Hepatocyte (in vitro differentiated cells): ENCODE measurements around the gene IZUMO1. TPM values are rescaled to one million over a fixed set of nuclear protein-coding genes. Genes with fewer than 3 reads are reported as not detected.

Source experiments
- DNase-seq: peaks from one replicate; pipeline ENCODE4 v3.0.0-alpha.2; 2016; ENCODE audit warnings: low spot score
- H2AFZ ChIP-seq: fragments of 200-600 bp; sonication (generic); 2 replicates; pipeline ENCODE4 v1.6.0; 2016; ENCODE audit warnings: antibody characterized with exemption, mild to moderate bottlenecking
- H3K27ac ChIP-seq: fragments of 200-600 bp; sonication (generic); 2 replicates; pipeline ENCODE4 v1.5.1; 2016; ENCODE audit warnings: mild to moderate bottlenecking
- H3K27me3 ChIP-seq: fragments of 200-600 bp; sonication (generic); 2 replicates; pipeline ENCODE4 v1.6.1; 2016
- H3K36me3 ChIP-seq: fragments of 200-600 bp; sonication (generic); replicated peaks from 2 replicates; pipeline ENCODE4 v1.5.1; 2016; ENCODE audit warnings: low read depth; ENCODE audit not compliant: insufficient read depth
- H3K4me1 ChIP-seq: fragments of 200-600 bp; sonication (generic); 2 replicates; pipeline ENCODE4 v1.5.1; 2016; ENCODE audit warnings: mild to moderate bottlenecking, moderate library complexity; ENCODE audit not compliant: insufficient read depth
- H3K4me2 ChIP-seq: fragments of 200-600 bp; sonication (generic); 2 replicates; pipeline ENCODE4 v1.6.0; 2016
- H3K4me3 ChIP-seq: fragments of 200-600 bp; sonication (generic); 2 replicates; pipeline ENCODE4 v1.5.1; 2016; ENCODE audit warnings: mild to moderate bottlenecking
- H3K79me2 ChIP-seq: fragments of 200-600 bp; sonication (generic); 2 replicates; pipeline ENCODE4 v1.6.0; 2017; ENCODE audit warnings: mild to moderate bottlenecking
- H3K9me2 ChIP-seq: fragments of 200-600 bp; sonication (generic); replicated peaks from 2 replicates; pipeline ENCODE4 v1.6.0; 2017; ENCODE audit warnings: mild to moderate bottlenecking; ENCODE audit not compliant: insufficient read depth
- H3K9me3 ChIP-seq: fragments of 200-600 bp; sonication (generic); 2 replicates; pipeline ENCODE4 v1.5.1; 2016; ENCODE audit warnings: low read depth, mild to moderate bottlenecking
- H4K20me1 ChIP-seq: fragments of 200-600 bp; sonication (generic); 2 replicates; pipeline ENCODE4 v1.6.0; 2016; ENCODE audit warnings: mild to moderate bottlenecking; ENCODE audit not compliant: insufficient read depth, poor library complexity, severe bottlenecking
- CTCF ChIP-seq: fragments of 200-600 bp; sonication (generic); IDR thresholded peaks from 2 replicates; pipeline ENCODE4 v1.5.1; 2016; ENCODE audit warnings: antibody characterized with exemption, mild to moderate bottlenecking; ENCODE audit not compliant: poor library complexity
- EZH2 ChIP-seq: fragments of 200-600 bp; sonication (generic); IDR thresholded peaks from 2 replicates; pipeline ENCODE4 v1.6.1; 2016; ENCODE audit warnings: antibody characterized with exemption, mild to moderate bottlenecking, borderline replicate concordance
- EZH2phosphoT487 ChIP-seq: fragments of 200-600 bp; sonication (generic); IDR thresholded peaks from one replicate; pipeline ENCODE4 v1.6.1; 2018; ENCODE audit warnings: antibody characterized with exemption, mild to moderate bottlenecking, low read depth, moderate library complexity; ENCODE audit not compliant: unreplicated experiment, severe bottlenecking
- WGBS: methylation state at CpG from one replicate; pipeline ENCODE4 v1.1.6; 2016; ENCODE audit warnings: low lambda C conversion rate; ENCODE audit errors: missing lambda C conversion rate; 5-methylcytosine and 5-hydroxymethylcytosine counted together
- polyA plus RNA-seq: library from polyadenylated mRNA; unstranded; fragments of >200 nt; fragmentation: Nextera tagmentation; extraction: Ambion mirVana; gene quantifications from 2 replicates; pipeline ENCODE4 v1.2.1, GENCODE V29; 2016
- total RNA-seq: library from RNA; depleted of rRNA; stranded (reverse); fragments of >200 nt; gene quantifications from 2 replicates; pipeline ENCODE4 v1.2.3, GENCODE V29; 2014

Gene IZUMO1
- total and polyA plus RNA-seq, 2 experiments from 2014 or later, result 0.52 to 0.57 TPM

DNA sequence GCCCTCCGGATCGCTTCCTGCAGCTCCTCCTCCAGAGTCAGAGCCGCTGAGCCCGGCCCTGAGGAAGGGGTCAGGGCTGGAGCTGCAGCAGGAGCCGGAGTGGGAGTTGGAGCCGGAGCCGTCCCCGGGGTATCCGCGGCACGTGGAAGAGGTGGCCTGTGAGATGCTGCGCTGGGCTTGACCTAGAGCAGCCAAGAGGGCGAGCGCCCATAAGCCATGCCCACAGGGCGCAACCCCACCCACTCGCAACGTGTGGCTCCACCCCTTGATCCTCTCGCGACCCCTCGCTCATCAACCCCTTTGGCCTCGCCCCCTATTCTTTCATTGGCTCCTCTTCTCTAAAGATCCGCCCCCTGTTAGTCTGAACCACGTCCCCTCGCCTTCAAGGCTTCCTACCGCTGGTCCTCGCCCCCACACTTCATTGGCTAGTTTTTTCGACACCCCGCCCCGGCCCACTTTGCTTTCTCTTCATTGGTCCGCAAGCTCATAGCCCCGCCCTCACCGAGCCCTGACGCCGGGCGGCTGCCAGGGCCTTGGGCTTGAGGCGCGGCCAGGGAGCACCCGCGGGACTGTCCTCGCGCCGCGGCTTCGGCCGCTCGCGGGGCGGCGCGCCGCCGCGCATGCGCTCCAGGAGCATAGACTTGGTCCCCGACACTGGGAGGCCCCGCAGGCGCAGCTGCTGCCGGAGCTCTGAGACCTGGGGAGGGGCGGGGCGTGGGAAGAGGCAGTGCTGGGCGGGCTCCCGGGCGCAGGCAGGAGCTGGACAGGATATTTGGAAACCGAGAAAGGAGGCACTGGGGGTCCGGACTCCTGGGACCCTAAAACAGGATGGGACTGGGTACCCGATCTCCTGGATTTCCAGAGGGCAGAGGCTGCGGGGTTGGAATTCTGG lies 32.6 kb downstream of the IZUMO1 start:
- Histone ChIP-seq H3K27ac (peak overlapping the region; percentile 89), H3K36me3 (no peaks in the 10 kb centered on the region), H3K9me2 (no peaks in the 10 kb centered on the region), H3K4me3 (peak overlapping the region; percentile 39), H3K27me3 (no peaks in the 10 kb centered on the region), H3K4me2 (peak overlapping the region; percentile 85), H2AFZ (peak overlapping the region; percentile 70), H4K20me1 (no peaks in the 10 kb centered on the region), H3K9me3 (no peaks in the 10 kb centered on the region), H3K4me1 (peaks cover 27% of the 10 kb centered on the region), H3K79me2 (peaks cover 16% of the 10 kb centered on the region)
- 3% methylated on average over 57 of the region's 67 CpGs for WGBS
- TF ChIP-seq EZH2phosphoT487 (no peak), CTCF (no peak), EZH2 (no peak)
- DNase-seq, result peak; percentile 100

DNA sequence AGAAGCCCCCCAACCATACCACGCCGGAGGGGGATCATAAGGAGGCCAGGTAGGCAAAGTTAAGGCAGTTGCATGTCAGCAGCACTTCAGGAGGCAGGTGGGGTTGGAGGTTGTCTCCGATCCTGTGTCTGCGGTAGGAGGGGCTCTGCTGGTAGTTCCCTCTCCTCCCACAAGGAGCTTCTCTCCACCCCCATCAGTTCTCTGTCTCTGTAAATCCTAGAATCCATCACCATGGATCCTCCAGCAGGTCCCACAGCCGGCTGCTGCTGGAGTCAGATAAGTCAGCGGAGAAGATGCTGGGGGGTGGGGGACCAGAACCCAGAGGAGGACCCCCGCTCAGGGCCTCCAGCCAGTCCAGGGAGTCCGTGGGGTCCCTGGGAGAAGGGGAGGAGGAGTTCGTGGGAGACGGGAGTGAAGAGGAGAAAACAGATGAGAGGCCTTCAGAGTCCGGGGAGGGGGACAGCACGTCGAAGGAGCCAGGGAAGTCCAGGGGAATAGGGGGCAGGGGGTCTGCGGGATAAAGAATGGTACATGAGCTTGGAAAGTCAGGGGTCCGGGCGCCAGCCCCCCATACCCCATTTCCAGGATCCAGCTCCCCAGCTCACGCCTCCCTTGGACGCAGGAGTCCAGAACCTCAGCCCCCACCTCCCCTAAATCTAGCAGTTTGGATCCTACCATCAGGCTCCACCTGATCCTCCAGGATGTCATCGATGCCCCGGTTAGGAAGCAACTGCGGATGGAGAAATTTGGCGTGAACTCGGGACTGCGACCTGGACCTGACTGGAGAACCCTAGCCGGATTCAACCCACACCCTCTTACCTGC lies 33.5 kb downstream of the IZUMO1 start:
- Histone ChIP-seq H3K36me3 (no peaks in the 10 kb centered on the region), H3K4me1 (peaks cover 27% of the 10 kb centered on the region), H3K27me3 (no peaks in the 10 kb centered on the region), H2AFZ (peak overlapping the region; percentile 70), H3K9me2 (no peaks in the 10 kb centered on the region), H3K79me2 (peaks cover 16% of the 10 kb centered on the region), H3K4me2 (peak overlapping the region; percentile 80), H3K4me3 (peak overlapping the region; percentile 39), H4K20me1 (no peaks in the 10 kb centered on the region), H3K27ac (peak overlapping the region; percentile 45), H3K9me3 (no peaks in the 10 kb centered on the region)
- TF ChIP-seq CTCF (no peak), EZH2phosphoT487 (no peak), EZH2 (no peak)
- 8% methylated on average over 20 of the region's 25 CpGs for whole genome bisulfite sequencing
- peak; percentile 56 for DNase-seq

- H3K27me3 ChIP-seq, result no peaks in the 10 kb centered on the region
- peaks cover 16% of the 10 kb centered on the region for H3K79me2 ChIP-seq
- H3K36me3 ChIP-seq, result no peaks in the 10 kb centered on the region
- no peak overlapping the region for H3K4me2 ChIP-seq
- H3K27ac ChIP-seq, result no peak overlapping the region
- H3K9me2 ChIP-seq, result no peaks in the 10 kb centered on the region
- H2AFZ ChIP-seq, result no peak overlapping the region
- WGBS, result 90% methylated on average over 4 of the region's 4 CpGs
- H4K20me1 ChIP-seq, result no peaks in the 10 kb centered on the region
- DNase-seq, result no peak
- peaks cover 18% of the 10 kb centered on the region for H3K4me1 ChIP-seq
- H3K4me3 ChIP-seq, result no peak overlapping the region
- TF ChIP-seq EZH2phosphoT487 (no peak), EZH2 (no peak), CTCF (no peak)
- H3K9me3 ChIP-seq, result no peaks in the 10 kb centered on the region
Measured at GRCh38 chr19:48711106-48711662, 35.5 kb downstream of the IZUMO1 start.
